Fibroblast of lung (primary cell): ENCODE results near the gene ACADM. TPM values are rescaled to one million over a fixed set of nuclear protein-coding genes. Genes with fewer than 3 reads are reported as not detected.

ENCODE experiments used
- DNase-seq, 2 donors: peaks; one replicate each; pipeline versions ENCODE4 v3.0.0 to v3.0.0-alpha.2; 2010; ENCODE audit warnings: low read depth in 2 of 2
- H2AFZ ChIP-seq: 2 replicates; pipeline ENCODE4 v1.5.1; 2012; ENCODE audit warnings: low read length, control low read depth, inconsistent platforms
- H3K27ac ChIP-seq: 2 replicates; pipeline ENCODE4 v1.5.1; 2011; ENCODE audit warnings: low read length, control low read depth; ENCODE audit not compliant: insufficient read depth
- H3K27me3 ChIP-seq: 2 replicates; pipeline ENCODE4 v1.5.1; 2011; ENCODE audit warnings: mild to moderate bottlenecking, low read length; ENCODE audit not compliant: control insufficient read depth, insufficient read depth
- H3K36me3 ChIP-seq: 2 replicates; pipeline ENCODE4 v1.5.1; 2011; ENCODE audit warnings: low read length; ENCODE audit not compliant: control insufficient read depth, insufficient read depth
- H3K4me1 ChIP-seq: 2 replicates; pipeline ENCODE4 v1.5.1; 2011; ENCODE audit warnings: low read length; ENCODE audit not compliant: control insufficient read depth, insufficient read depth; ENCODE audit errors: extremely low read depth
- H3K4me2 ChIP-seq: 2 replicates; pipeline ENCODE4 v1.5.1; 2011; ENCODE audit warnings: low read length, control low read depth; ENCODE audit not compliant: insufficient read depth; ENCODE audit errors: extremely low read depth
- H3K4me3 ChIP-seq, 4 experiments: fragments of 200-600 bp in 1 of 4; sonication (generic) in 1 of 4; replicated peaks in 1 of 4; 2 replicates each; pipeline ENCODE4 v1.5.1; 2011 to 2016; ENCODE audit warnings: low read length in 4 of 4, low read depth in 3 of 4, mild to moderate bottlenecking in 3 of 4, control low read depth in 2 of 4, inconsistent platforms in 1 of 4, mixed read lengths in 1 of 4; ENCODE audit not compliant: insufficient read depth in 1 of 4; ENCODE audit errors: control extremely low read depth in 1 of 4
- H3K79me2 ChIP-seq: 2 replicates; pipeline ENCODE4 v1.5.1; 2012; ENCODE audit warnings: mild to moderate bottlenecking, low read length, inconsistent platforms; ENCODE audit not compliant: control insufficient read depth, insufficient read depth
- H3K9ac ChIP-seq: 2 replicates; pipeline ENCODE4 v1.5.1; 2011; ENCODE audit warnings: mild to moderate bottlenecking, low read length, control low read depth; ENCODE audit not compliant: insufficient read depth
- H3K9me3 ChIP-seq: 2 replicates; pipeline ENCODE4 v1.5.1; 2012; ENCODE audit warnings: low read depth, low read length; ENCODE audit not compliant: control insufficient read depth, insufficient read depth
- H4K20me1 ChIP-seq: 2 replicates; pipeline ENCODE4 v1.5.1; 2011; ENCODE audit warnings: low read length; ENCODE audit not compliant: control insufficient read depth, insufficient read depth; ENCODE audit errors: extremely low read depth
- CTCF ChIP-seq, 2 donors: IDR thresholded peaks in 1 of 2; conservative IDR thresholded peaks in 1 of 2; 1 replicate in 1 of 2; 2 replicates in 1 of 2; pipeline ENCODE4 v1.5.1; 2011 to 2012; ENCODE audit warnings: low read length in 2 of 2, control low read depth in 1 of 2, inconsistent platforms in 1 of 2, low read depth in 1 of 2, mild to moderate bottlenecking in 1 of 2
- EZH2 ChIP-seq: IDR thresholded peaks from 2 replicates; pipeline ENCODE4 v1.5.1; 2012; ENCODE audit warnings: low read length, control low read depth, mild to moderate bottlenecking; ENCODE audit errors: missing control alignments
- polyA plus RNA-seq, 2 donors: library from polyadenylated mRNA; depleted of rRNA in 1 of 2; stranded (reverse) in 1 of 2; unstranded in 1 of 2; fragments of >200 nt; gene quantifications; 2 replicates each; pipeline ENCODE4 v1.2.1, GENCODE V29; 2011 to 2012; ENCODE audit warnings: missing spikeins in 1 of 2
- total RNA-seq: library from RNA; depleted of rRNA; stranded (reverse); fragments of >200 nt; gene quantifications from 2 replicates; pipeline ENCODE4 v1.2.1, GENCODE V29; 2014

ACADM gene
- total and polyA plus RNA-seq, 2 donors (not counting 1 experiment from before 2014, with no cell fraction given): 29.9 TPM

- peaks cover 45% of the 10 kb centered on the region for H3K79me2 ChIP-seq
- no peak overlapping the region for H3K4me2 ChIP-seq
- no peaks in the 10 kb centered on the region for H3K4me1 ChIP-seq
- H3K9me3 ChIP-seq: no peaks in the 10 kb centered on the region
- no peak overlapping the region for H3K4me3 ChIP-seq
- TF ChIP-seq CTCF (conservative IDR thresholded peaks at IDR 0.05 in 1 of 2, IDR thresholded peaks at IDR 0.05 in 1 of 2; ENCODE audit: low read depth in 1 of 2, low read length in 2 of 2): no peak
- no peak overlapping the region for H3K27ac ChIP-seq
- H3K36me3 ChIP-seq: peaks cover 12% of the 10 kb centered on the region
- no peak overlapping the region for H3K9ac ChIP-seq
- DNase-seq: no peak
- peaks cover 2% of the 10 kb centered on the region for H4K20me1 ChIP-seq
- no peak overlapping the region for H2AFZ ChIP-seq
- no peaks in the 10 kb centered on the region for H3K27me3 ChIP-seq
Observed at GRCh38 chr1:75792091-75792490, 67.6 kb downstream of the ACADM start.

GRCh38 chr1:75794382-75794781 is 69.9 kb downstream of the ACADM start:
- Histone ChIP-seq H3K27me3 (no peaks in the 10 kb centered on the region), H3K79me2 (peaks cover 22% of the 10 kb centered on the region), H3K9ac (no peak overlapping the region), H3K9me3 (no peaks in the 10 kb centered on the region), H3K27ac (no peak overlapping the region), H4K20me1 (peaks cover 2% of the 10 kb centered on the region), H3K36me3 (peaks cover 12% of the 10 kb centered on the region), H3K4me2 (no peak overlapping the region), H2AFZ (no peak overlapping the region), H3K4me1 (no peaks in the 10 kb centered on the region), H3K4me3 (no peak overlapping the region)
- TF ChIP-seq CTCF (conservative IDR thresholded peaks at IDR 0.05 in 1 of 2, IDR thresholded peaks at IDR 0.05 in 1 of 2; ENCODE audit: low read depth in 1 of 2, low read length in 2 of 2) (no peak), EZH2 (no peak)
- no peak for DNase-seq

GRCh38 chr1:75795703-75796193 is 71.2 kb downstream of the ACADM start:
- H3K36me3 ChIP-seq: peaks cover 12% of the 10 kb centered on the region
- TF ChIP-seq EZH2: no peak
- TF ChIP-seq CTCF (conservative IDR thresholded peaks at IDR 0.05 in 1 of 2, IDR thresholded peaks at IDR 0.05 in 1 of 2; ENCODE audit: low read depth in 1 of 2, low read length in 2 of 2): no peak
- DNase-seq: no peak

More at GRCh38 chr1:75795703-75796193, 71.2 kb downstream of the ACADM start:
- Histone ChIP-seq H3K4me2 (no peak overlapping the region), H2AFZ (no peak overlapping the region), H3K27ac (no peak overlapping the region), H3K9ac (no peak overlapping the region), H3K9me3 (no peaks in the 10 kb centered on the region), H3K4me3 (no peak overlapping the region), H3K79me2 (peaks cover 9% of the 10 kb centered on the region), H3K27me3 (no peaks in the 10 kb centered on the region), H3K4me1 (no peaks in the 10 kb centered on the region), H4K20me1 (peaks cover 2% of the 10 kb centered on the region)
